Measurements from ENCODE around the gene ASIC4. TPM values are rescaled to one million over a fixed set of nuclear protein-coding genes. Genes with fewer than 3 reads are reported as not detected.

The ASIC4 gene
- total and polyA plus RNA-seq, 2 of the 8 experiments (the other 6 are each of a cell fraction or from before 2014, with no cell fraction given), result 0.12 to 0.22 TPM

DNA sequence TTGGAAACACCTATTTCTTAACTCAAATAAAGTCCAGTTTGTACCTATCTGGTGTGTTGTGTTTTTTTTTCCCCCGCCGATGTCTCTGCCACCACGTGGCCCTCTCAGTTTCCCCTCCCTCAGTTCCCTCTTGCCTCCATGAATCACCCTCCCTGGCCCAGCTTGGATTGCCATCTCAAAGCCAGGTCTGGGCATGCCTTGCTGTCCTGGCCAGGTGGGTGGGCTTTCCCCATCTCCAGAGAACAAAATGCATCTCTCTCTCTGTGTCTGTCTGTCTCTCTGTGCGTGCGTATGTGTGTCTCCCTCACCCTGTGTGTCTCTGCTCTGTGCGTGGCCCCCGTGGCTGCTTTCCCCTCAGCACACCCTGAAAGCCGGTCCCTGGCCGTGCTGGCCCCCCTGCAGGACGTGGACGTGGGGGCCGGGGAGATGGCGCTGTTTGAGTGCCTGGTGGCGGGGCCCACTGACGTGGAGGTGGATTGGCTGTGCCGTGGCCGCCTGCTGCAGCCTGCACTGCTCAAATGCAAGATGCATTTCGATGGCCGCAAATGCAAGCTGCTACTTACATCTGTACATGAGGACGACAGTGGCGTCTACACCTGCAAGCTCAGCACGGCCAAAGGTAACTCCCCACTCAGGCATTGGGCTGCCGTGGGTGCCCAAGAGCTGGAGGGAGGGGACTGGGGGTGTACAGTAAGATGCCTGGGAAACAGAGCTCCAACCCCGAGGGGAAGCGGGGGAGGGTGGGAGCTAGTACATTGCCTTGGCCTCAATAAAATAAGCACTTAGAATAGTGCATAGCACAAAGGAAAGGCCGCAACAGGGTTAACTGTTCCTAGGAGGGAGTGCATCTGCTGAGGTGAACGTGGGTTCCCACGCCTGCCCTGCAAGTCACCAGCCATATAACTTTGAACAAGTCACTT is 47.2 kb upstream of the ASIC4 start:
- no peaks in the 10 kb centered on the region for H3K79me1 ChIP-seq (ENCODE audit: low read depth, low read length)
- H3K36me3 ChIP-seq (ENCODE audit: control insufficient read depth in 2 of 4, insufficient read depth in 4 of 4, low read length in 3 of 4), result peaks cover 0 to 4% (median under 1%) of the 10 kb centered on the region in 4 experiments; a peak in 1 of 8 replicates
- 86% methylated on average over 26 of the region's 28 CpGs; no CpG with 5 or more reads in 1 of the 2 experiments for WGBS, 2 experiments (ENCODE audit: extremely low coverage in 1 of 2, insufficient coverage in 1 of 2, insufficient read length in 1 of 2, insufficient replicate concordance in 2 of 2, low coverage in 1 of 2, low lambda C conversion rate in 2 of 2, missing lambda C conversion rate in 1 of 2)
- H4K91ac ChIP-seq (replicated peaks; ENCODE audit: insufficient read length, low read length), result no peak overlapping the region
- no peak overlapping the region for H3K56ac ChIP-seq (replicated peaks; ENCODE audit: insufficient read length, low read depth, low read length)
- H3K4me1 ChIP-seq (replicated peaks in 1 of 4; ENCODE audit: control insufficient read depth in 3 of 4, insufficient read depth in 4 of 4, low read length in 3 of 4), result no peaks in the 10 kb centered on the region
- POLR2A ChIA-PET (ENCODE audit: partially characterized antibody), result interaction anchor here (1.4 to 2.1 kb wide), 6 partner anchors 8 to 59 kb away, joined by 4 to 8 read pairs (median 4); no protein-coding TSS in a partner anchor
- H3K79me2 ChIP-seq (ENCODE audit: control insufficient read depth in 1 of 2, insufficient read depth in 2 of 2, low read length in 2 of 2), result no peaks in the 10 kb centered on the region
- H2AFZ ChIP-seq (ENCODE audit: low read length), result no peak overlapping the region
- H2BK20ac ChIP-seq (ENCODE audit: low read length), result no peak overlapping the region
- no peak overlapping the region for H3K4me3 ChIP-seq (ENCODE audit: extremely low read depth in 1 of 4, insufficient read depth in 2 of 4, low read depth in 3 of 4, low read length in 4 of 4)
- CTCF ChIA-PET (ENCODE audit: partially characterized antibody), result interaction anchor here (1.0 to 113.1 kb wide), 4 partner anchors 9 to 347 kb away, joined by 4 to 7248 read pairs (median 3633); partner anchors contain the start of genes ASIC4, CHPF, DES and GMPPA
- no peak overlapping the region for H3K27ac ChIP-seq (ENCODE audit: low read depth, low read length)
- DNase-seq (ENCODE audit: low read depth in 1 of 2, low spot score in 2 of 2), result no peak
- H3K23me2 ChIP-seq (ENCODE audit: low read depth, low read length), result no peaks in the 10 kb centered on the region
- H4K20me1 ChIP-seq (replicated peaks in 1 of 2; ENCODE audit: control insufficient read depth in 1 of 2, insufficient read depth in 2 of 2, low read length in 2 of 2), result peaks cover 0 to 3% of the 10 kb centered on the region in 2 experiments
- no peak overlapping the region for H3K23ac ChIP-seq (ENCODE audit: insufficient read length)
- no peak overlapping the region for H3K14ac ChIP-seq (ENCODE audit: insufficient read length)
- no peak overlapping the region for H4K5ac ChIP-seq (ENCODE audit: insufficient read length, low read depth, low read length)
- no peak overlapping the region for H3K18ac ChIP-seq (ENCODE audit: extremely low read depth, low read length)
- H2BK120ac ChIP-seq (replicated peaks; ENCODE audit: low read depth, low read length), result no peak overlapping the region
- no peak overlapping the region for H2AK5ac ChIP-seq (ENCODE audit: low read depth, low read length)
- TF ChIP-seq HDAC6 (IDR thresholded peaks at IDR 0.05; ENCODE audit: low read depth, low read length), result no peak
- no peak for TF ChIP-seq BCL11A (IDR thresholded peaks at IDR 0.05; ENCODE audit: low read depth in 2 of 2, low read length in 2 of 2)
- TF ChIP-seq, protein P1, sequence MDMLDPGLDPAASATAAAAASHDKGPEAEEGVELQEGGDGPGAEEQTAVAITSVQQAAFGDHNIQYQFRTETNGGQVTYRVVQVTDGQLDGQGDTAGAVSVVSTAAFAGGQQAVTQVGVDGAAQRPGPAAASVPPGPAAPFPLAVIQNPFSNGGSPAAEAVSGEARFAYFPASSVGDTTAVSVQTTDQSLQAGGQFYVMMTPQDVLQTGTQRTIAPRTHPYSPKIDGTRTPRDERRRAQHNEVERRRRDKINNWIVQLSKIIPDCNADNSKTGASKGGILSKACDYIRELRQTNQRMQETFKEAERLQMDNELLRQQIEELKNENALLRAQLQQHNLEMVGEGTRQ (IDR thresholded peaks at IDR 0.05; ENCODE audit: low read length), result no peak
- no peak for TF ChIP-seq JUN (IDR thresholded peaks at IDR 0.05; ENCODE audit: low read depth, low read length)
- no peak for TF ChIP-seq CBX5 (IDR thresholded peaks at IDR 0.05; ENCODE audit: low read depth, low read length)
- TF ChIP-seq, protein P2, sequence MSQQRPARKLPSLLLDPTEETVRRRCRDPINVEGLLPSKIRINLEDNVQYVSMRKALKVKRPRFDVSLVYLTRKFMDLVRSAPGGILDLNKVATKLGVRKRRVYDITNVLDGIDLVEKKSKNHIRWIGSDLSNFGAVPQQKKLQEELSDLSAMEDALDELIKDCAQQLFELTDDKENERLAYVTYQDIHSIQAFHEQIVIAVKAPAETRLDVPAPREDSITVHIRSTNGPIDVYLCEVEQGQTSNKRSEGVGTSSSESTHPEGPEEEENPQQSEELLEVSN (IDR thresholded peaks at IDR 0.05), result no peak
- TF ChIP-seq EGR1 (IDR thresholded peaks at IDR 0.05; ENCODE audit: borderline replicate concordance, low read depth, low read length), result no peak
- no peak overlapping the region for H2BK5ac ChIP-seq (ENCODE audit: low read depth, low read length)
- no peak overlapping the region; the same call in 1 of the 2 replicates for H4K8ac ChIP-seq (ENCODE audit: extremely low read depth, insufficient read depth, low read length)
- no peak overlapping the region for H3K9ac ChIP-seq (replicated peaks in 1 of 4; ENCODE audit: extremely low read depth in 1 of 4, low read depth in 3 of 4, low read length in 3 of 4)
- H3K4me2 ChIP-seq (ENCODE audit: insufficient read depth in 1 of 2, low read depth in 2 of 2, low read length in 2 of 2), result no peak overlapping the region
- no peaks in the 10 kb centered on the region for H3K27me3 ChIP-seq (replicated peaks in 1 of 4; ENCODE audit: control insufficient read depth in 3 of 4, extremely low read depth in 1 of 4, insufficient read depth in 3 of 4, low read length in 3 of 4)
- no peak for FAIRE-seq
- no peak overlapping the region for H2BK15ac ChIP-seq (ENCODE audit: low read length)
- no peak overlapping the region for H3K4ac ChIP-seq (replicated peaks; ENCODE audit: insufficient read length, low read depth, low read length)
- no peaks in the 10 kb centered on the region for H3K9me3 ChIP-seq (ENCODE audit: insufficient read depth in 2 of 2, low read depth in 1 of 2, low read length in 1 of 2)
- no peak overlapping the region for H2BK12ac ChIP-seq (ENCODE audit: low read depth, low read length)
